ENCODE results near the gene RTKN. TPM values are rescaled to one million over a fixed set of nuclear protein-coding genes. Genes with fewer than 3 reads are reported as not detected.

The RTKN gene
- total RNA-seq, 1 experiment from 2014 or later: 27.0 TPM

- no peaks in the 10 kb centered on the region for H3K36me3 ChIP-seq (ENCODE audit: insufficient read depth, low read length, poor library complexity, severe bottlenecking)
- peaks cover 4% of the 10 kb centered on the region for H3K4me1 ChIP-seq (ENCODE audit: insufficient read depth, low read length, poor library complexity, severe bottlenecking)
- no TSS peak for BruUV-seq (replicated peaks)
- H3K9me3 ChIP-seq (ENCODE audit: low read depth, low read length, poor library complexity, severe bottlenecking): no peaks in the 10 kb centered on the region
- no peaks in the 10 kb centered on the region for H3K27me3 ChIP-seq (replicated peaks; ENCODE audit: insufficient read depth, low read depth, low read length, poor library complexity)
- TF ChIP-seq CTCF (conservative IDR thresholded peaks at IDR 0.05; ENCODE audit: low read depth, low read length) (no peak), EZH2 (IDR thresholded peaks at IDR 0.05; ENCODE audit: borderline replicate concordance, low read depth, low read length, poor library complexity, severe bottlenecking) (no peak)
- POLR2A ChIA-PET (ENCODE audit: low non-redundant PET): no interaction called here
- no peak for DNase-seq (ENCODE audit: low spot score)
- CTCF ChIA-PET: no interaction called here
- no peak overlapping the region for H3K27ac ChIP-seq (ENCODE audit: low read depth, low read length, poor library complexity, severe bottlenecking)
- no peak overlapping the region for H3K4me3 ChIP-seq (ENCODE audit: low read depth, low read length, poor library complexity, severe bottlenecking)
- intact Hi-C loops (cut with micrococcal nuclease; ENCODE audit: unreplicated experiment): no loop called here
These were observed 24.0 kb downstream of the RTKN start for GRCh38 chr2:74417763-74418162.

DNA sequence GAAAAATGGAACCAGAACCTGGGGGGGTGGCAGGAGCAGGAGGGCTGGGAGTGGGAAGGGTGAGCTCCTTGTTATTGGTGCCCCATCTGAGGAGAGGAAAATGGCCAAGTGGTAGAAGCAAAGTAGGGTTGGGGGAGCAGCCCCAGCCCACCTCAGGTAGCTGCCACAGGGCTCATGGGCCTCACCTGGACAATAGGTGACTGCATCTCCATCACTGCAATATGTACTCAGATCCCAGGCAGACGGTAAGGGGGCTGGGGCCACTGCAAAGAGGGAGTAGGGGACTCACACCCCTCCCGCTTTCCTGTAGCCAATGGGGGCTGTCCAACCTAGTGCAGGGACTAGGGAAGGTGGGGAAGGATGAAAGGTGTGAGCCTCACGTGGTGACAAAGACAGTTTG, 24.5 kb downstream of the RTKN start:
- no peak for TF ChIP-seq EZH2 (IDR thresholded peaks at IDR 0.05; ENCODE audit: borderline replicate concordance, low read depth, low read length, poor library complexity, severe bottlenecking)
- TF ChIP-seq CTCF (conservative IDR thresholded peaks at IDR 0.05; ENCODE audit: low read depth, low read length): no peak
- no peaks in the 10 kb centered on the region for H3K36me3 ChIP-seq (ENCODE audit: insufficient read depth, low read length, poor library complexity, severe bottlenecking)
- no peaks in the 10 kb centered on the region for H3K27me3 ChIP-seq (replicated peaks; ENCODE audit: insufficient read depth, low read depth, low read length, poor library complexity)
- POLR2A ChIA-PET (ENCODE audit: low non-redundant PET): no interaction called here
- no TSS peak for BruUV-seq (replicated peaks)
- H3K4me3 ChIP-seq (ENCODE audit: low read depth, low read length, poor library complexity, severe bottlenecking): no peak overlapping the region
- intact Hi-C loops (cut with micrococcal nuclease; ENCODE audit: unreplicated experiment): no loop called here
- H3K4me1 ChIP-seq (ENCODE audit: insufficient read depth, low read length, poor library complexity, severe bottlenecking): peaks cover 4% of the 10 kb centered on the region
- CTCF ChIA-PET: no interaction called here
- no peak for DNase-seq (ENCODE audit: low spot score)
- H3K9me3 ChIP-seq (ENCODE audit: low read depth, low read length, poor library complexity, severe bottlenecking): no peaks in the 10 kb centered on the region
- H3K27ac ChIP-seq (ENCODE audit: low read depth, low read length, poor library complexity, severe bottlenecking): no peak overlapping the region

- no peaks in the 10 kb centered on the region for H3K36me3 ChIP-seq (ENCODE audit: insufficient read depth, low read length, poor library complexity, severe bottlenecking)
- H3K4me3 ChIP-seq (ENCODE audit: low read depth, low read length, poor library complexity, severe bottlenecking): no peak overlapping the region
- no TSS peak for BruUV-seq (replicated peaks)
- no peak; the same call in 1 of the 2 replicates for TF ChIP-seq CTCF (conservative IDR thresholded peaks at IDR 0.05; ENCODE audit: low read depth, low read length)
- no peak for TF ChIP-seq EZH2 (IDR thresholded peaks at IDR 0.05; ENCODE audit: borderline replicate concordance, low read depth, low read length, poor library complexity, severe bottlenecking)
- H3K9me3 ChIP-seq (ENCODE audit: low read depth, low read length, poor library complexity, severe bottlenecking): no peaks in the 10 kb centered on the region
- intact Hi-C loops (cut with micrococcal nuclease; ENCODE audit: unreplicated experiment): no loop called here
- H3K27ac ChIP-seq (ENCODE audit: low read depth, low read length, poor library complexity, severe bottlenecking): no peak overlapping the region
- no peaks in the 10 kb centered on the region for H3K27me3 ChIP-seq (replicated peaks; ENCODE audit: insufficient read depth, low read depth, low read length, poor library complexity)
- no peak for DNase-seq (ENCODE audit: low spot score)
- ChIA-PET POLR2A (ENCODE audit: low non-redundant PET) (no interaction called here), CTCF (no interaction called here)
- H3K4me1 ChIP-seq (ENCODE audit: insufficient read depth, low read length, poor library complexity, severe bottlenecking): peaks cover 4% of the 10 kb centered on the region
These were observed 25.0 kb downstream of the RTKN start for GRCh38 chr2:74416778-74417177.

Data from A673 (cell line).